DMS53 treated with DMSO at 0.1 percent for 48 hours (cell line): ENCODE results near the gene ITGAX.
"Not testable (repeated sequence)": the region's sequence is repeated elsewhere in the genome, so short reads cannot be mapped to it uniquely, and the experiment has no call there.

Experiments used
- DNase-seq: peaks from one replicate; lab custom pipeline; 2025; ENCODE audit not compliant: unreplicated experiment; lab: John Stamatoyannopoulos, UW

The ITGAX gene

GRCh38 chr16:31404353-31405064, 49.5 kb downstream of the ITGAX start:
- no peak for DNase-seq

GRCh38 chr16:31407406-31407805, 52.4 kb downstream of the ITGAX start:
- DNase-seq, result no peak

- DNase-seq, result no peak
Observed at GRCh38 chr16:31409433-31409832, 54.5 kb downstream of the ITGAX start.

- no peak for DNase-seq
Observed at GRCh38 chr16:31410082-31410481, 55.1 kb downstream of the ITGAX start.

- no peak for DNase-seq
Observed at GRCh38 chr16:31411024-31411844, 56.3 kb downstream of the ITGAX start.

- no peak for DNase-seq
Observed at GRCh38 chr16:31412750-31413149, 57.8 kb downstream of the ITGAX start.

GRCh38 chr16:31413381-31413780, 58.4 kb downstream of the ITGAX start:
- no peak for DNase-seq

- no peak for DNase-seq
Observed at GRCh38 chr16:31413943-31414342, 59.0 kb downstream of the ITGAX start.

- no peak for DNase-seq
Observed at GRCh38 chr16:31414706-31415105, 59.7 kb downstream of the ITGAX start.

- DNase-seq, result no peak
Observed at GRCh38 chr16:31416371-31416770, 61.4 kb downstream of the ITGAX start.

- not testable (repeated sequence) for DNase-seq
Observed at GRCh38 chr16:31417036-31417435, 62.1 kb downstream of the ITGAX start.

- no peak for DNase-seq
Observed at GRCh38 chr16:31417916-31418315, 62.9 kb downstream of the ITGAX start.

GRCh38 chr16:31420037-31420436, 65.1 kb downstream of the ITGAX start:
- no peak for DNase-seq

GRCh38 chr16:31421587-31421986, 66.6 kb downstream of the ITGAX start:
- no peak for DNase-seq

GRCh38 chr16:31423241-31423640, 68.3 kb downstream of the ITGAX start:
- DNase-seq, result no peak

- DNase-seq, result no peak
Observed at GRCh38 chr16:31423801-31424200, 68.8 kb downstream of the ITGAX start.

GRCh38 chr16:31427441-31428278, 72.7 kb downstream of the ITGAX start:
- DNase-seq, result no peak

- DNase-seq, result no peak
Observed at GRCh38 chr16:31428279-31428597, 73.3 kb downstream of the ITGAX start, which contains the start of gene COX6A2. TSS of gene COX6A2 (minus strand) at chr16:31428360. CDS start at chr16:31428325, 35 bp downstream.

GRCh38 chr16:31428638-31429247, 73.8 kb downstream of the ITGAX start:
- no peak for DNase-seq

- no peak for DNase-seq
Observed at GRCh38 chr16:31429314-31429713, 74.3 kb downstream of the ITGAX start.

- DNase-seq, result no peak
Observed at GRCh38 chr16:31429796-31430195, 74.8 kb downstream of the ITGAX start.
